HG03060 (cell line): ENCODE measurements around the gene BEGAIN.

Source experiments
- ATAC-seq: cut with Tn5 transposase; IDR thresholded peaks from one replicate; pipeline ENCODE4 v1.9.1; 2021; ENCODE audit warnings: low read depth, moderate number of reproducible peaks; ENCODE audit not compliant: unreplicated experiment

The BEGAIN gene

DNA sequence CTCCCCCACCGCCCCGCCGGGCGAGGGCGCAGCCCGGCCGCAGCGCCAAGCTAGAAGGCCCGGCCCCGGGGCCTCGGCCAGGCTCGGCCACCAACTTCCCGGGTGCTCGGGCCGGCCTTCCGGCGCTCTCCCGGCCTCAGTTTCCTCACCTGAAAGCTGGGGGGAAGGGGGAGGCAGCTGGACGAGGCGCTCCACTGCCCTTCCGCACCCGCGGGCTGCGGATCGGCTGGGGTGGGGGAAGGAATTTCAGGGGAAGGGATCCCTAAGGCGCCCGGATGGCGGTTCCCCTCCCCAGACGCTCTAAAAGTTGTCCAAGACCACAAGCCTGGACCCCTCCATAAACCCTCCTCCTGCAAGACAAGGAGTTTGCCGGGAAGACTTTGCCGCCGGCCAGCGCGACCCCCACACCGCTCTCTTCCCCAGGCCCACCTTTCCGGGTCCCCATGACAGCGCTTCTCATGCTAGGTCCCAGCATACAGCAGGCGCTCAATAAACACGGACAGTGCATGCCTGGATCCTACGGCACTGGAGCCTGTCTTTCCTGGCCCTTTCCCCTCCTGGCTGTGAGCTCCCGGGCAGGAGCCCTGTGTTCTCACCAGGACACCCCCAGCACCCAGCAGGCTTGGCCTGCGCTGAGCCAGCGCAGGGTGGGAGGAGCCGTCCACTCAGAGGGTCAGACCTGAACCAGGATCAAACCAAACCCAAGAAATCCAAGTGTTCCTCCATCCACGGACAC is 18.1 kb downstream of the BEGAIN start:
- no peak for ATAC-seq

- no peak for ATAC-seq
Measured at GRCh38 chr14:100568164-100568997, 18.8 kb downstream of the BEGAIN start.

- no peak for ATAC-seq
Measured at GRCh38 chr14:100567877-100568163, 19.4 kb downstream of the BEGAIN start.

DNA sequence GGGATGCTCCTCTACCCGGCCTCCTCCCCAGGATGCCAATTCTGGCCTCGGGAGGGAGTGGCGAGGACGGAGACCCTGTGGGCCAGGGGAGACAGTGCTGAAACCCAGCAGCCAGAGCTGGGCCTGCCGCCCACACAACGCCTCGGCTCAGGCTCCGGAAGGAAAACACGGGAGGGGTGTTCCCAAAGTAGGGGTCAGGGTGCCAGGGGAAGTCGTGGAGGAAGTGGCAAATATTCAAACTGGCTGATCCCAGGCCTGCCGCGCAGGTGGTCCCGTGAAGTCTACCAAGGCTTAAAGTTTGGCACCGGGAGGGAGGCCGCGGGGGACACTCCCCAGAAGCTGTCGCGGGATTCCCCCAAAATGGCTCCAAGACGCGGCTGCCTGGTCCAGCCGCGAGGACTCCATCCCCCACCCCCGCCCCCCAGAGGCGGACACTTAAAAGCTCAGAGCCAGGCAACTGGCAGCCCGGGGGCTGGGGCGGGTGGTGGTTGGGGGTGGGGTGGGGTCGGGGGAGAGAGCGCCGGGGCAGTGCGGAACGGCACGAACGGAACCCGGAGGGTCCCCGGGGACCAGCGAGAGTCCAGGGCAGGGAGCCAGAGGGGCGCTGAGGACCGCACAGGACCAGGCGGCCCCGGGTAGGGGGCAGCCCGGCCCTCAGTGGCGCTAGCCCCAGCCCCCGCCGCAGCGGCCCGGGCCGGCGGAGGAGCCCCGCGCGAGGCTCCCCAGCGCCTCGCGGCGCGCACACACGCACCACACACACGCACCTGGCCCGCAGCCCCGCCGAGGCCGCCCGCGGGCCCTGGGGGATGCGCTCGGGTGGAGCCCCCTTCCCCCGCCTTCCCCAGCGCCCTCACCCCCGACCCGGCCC is 20.0 kb downstream of the BEGAIN start:
- ATAC-seq, result no peak

DNA sequence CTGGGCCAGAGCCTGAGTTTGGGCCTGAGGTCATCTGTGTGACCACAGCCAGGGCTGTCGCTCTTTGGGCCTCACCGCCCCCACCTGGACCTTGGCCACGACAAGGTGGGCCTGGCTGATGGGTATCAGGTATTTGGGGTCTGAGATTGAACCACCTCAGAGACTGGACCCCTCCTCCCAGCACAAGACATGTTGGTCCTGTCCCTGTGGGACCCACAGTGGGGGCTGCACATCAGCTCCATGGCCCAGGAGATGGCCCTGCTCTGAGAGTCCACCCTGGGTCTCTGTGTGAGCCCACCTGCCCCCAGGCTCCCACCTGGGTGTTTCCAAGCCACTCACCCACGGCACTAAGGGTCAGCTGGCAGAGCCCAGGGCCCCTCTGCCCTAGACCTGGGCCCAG is 20.6 kb downstream of the BEGAIN start:
- ATAC-seq, result no peak

GRCh38 chr14:100566119-100566518 is 21.1 kb downstream of the BEGAIN start:
- no peak for ATAC-seq

GRCh38 chr14:100565650-100566049 is 21.6 kb downstream of the BEGAIN start:
- no peak for ATAC-seq

GRCh38 chr14:100564512-100564911 is 22.7 kb downstream of the BEGAIN start:
- no peak for ATAC-seq

- no peak for ATAC-seq
Measured at GRCh38 chr14:100562751-100563150, 24.5 kb downstream of the BEGAIN start.

- ATAC-seq, result no peak
Measured at GRCh38 chr14:100561005-100561404, 26.2 kb downstream of the BEGAIN start.

DNA sequence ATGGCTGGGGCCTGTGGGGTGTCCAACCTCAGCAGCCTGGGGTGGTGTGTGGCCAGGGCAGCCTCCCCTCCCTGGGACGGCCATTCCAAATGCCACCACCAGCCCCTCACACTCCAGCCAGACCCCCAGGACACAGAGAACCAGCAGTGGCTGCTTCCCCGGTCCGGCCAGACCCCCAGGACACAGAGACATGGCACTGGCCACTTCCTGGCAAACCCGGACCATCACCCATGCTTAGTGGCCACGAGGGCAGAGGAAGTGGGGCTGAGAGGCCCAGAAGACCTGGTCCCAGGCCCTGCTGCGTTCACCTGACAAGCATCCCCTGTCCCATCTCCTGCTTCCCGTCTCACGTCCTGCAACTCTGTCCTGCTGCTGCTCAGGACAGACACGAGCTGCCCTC is 26.7 kb downstream of the BEGAIN start:
- no peak for ATAC-seq

DNA sequence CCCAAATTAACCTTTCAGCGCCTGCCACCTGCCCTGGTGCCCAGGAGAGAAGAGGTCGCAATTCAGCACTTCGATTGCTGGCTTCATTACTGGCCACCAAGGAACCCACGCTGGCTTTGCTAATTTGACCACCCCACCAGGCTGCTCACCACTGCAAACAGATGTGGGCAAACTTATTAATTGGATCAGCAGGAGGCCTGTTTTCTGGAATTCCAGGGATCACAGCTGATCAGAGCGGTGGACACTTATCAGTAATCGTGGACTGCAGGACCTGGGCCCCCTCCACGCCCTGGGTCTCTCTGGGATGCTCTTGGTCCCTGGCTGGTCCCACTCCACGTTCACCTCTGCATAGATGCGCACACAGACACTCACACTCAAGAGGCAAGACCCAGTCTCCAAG is 27.8 kb downstream of the BEGAIN start:
- no peak for ATAC-seq

GRCh38 chr14:100558966-100559365 is 28.3 kb downstream of the BEGAIN start:
- no peak for ATAC-seq

- no peak for ATAC-seq
Measured at GRCh38 chr14:100558226-100558625, 29.0 kb downstream of the BEGAIN start.

DNA sequence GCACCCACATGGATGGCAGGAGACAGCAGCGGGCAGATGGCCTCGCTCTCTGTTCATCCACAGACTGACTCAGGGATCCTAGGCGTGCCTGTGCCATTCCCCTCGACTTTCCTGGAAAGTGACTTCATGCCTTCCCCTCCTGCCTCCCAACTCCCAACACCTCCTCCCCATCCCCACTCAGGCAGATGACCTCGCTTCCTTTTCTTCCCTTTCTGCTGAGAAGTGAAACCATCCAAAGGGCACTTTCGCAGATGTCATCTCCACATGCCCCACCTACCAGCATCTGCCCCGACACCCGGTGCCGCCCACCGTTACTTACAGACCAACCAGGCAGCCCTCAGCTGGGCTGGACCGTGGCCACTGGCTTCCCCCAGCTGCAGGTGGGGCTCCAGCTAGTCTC is 29.6 kb downstream of the BEGAIN start:
- ATAC-seq, result no peak

DNA sequence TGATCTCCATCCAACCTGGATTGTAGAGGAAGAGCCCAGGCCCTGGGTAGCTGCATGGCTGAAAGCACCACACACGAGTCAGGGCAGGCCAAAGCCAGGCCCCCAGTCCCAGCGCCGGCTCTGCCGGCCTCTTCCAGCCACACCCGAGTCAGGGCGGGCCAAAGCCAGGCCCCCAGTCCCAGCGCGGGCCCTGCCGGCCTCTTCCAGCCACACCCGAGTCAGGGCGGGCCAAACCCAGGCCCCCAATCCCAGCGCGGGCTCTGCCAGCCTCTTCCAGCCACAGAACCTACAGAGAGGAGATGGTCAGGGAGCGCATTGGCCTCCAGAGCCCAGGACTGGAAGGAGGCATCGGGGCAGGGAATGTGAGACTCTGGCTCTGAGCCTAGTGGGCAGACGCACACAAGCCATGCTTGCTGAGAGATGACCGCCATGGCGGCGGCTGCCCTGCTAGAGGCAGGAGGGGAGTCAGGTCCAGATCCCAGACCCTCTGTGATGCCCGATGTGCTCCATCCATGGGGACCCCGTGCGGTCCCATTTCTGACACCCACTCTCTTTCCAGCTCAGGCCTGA is 30.2 kb downstream of the BEGAIN start:
- ATAC-seq, result no peak

- ATAC-seq, result no peak
Measured at GRCh38 chr14:100556140-100556475, 31.1 kb downstream of the BEGAIN start.

DNA sequence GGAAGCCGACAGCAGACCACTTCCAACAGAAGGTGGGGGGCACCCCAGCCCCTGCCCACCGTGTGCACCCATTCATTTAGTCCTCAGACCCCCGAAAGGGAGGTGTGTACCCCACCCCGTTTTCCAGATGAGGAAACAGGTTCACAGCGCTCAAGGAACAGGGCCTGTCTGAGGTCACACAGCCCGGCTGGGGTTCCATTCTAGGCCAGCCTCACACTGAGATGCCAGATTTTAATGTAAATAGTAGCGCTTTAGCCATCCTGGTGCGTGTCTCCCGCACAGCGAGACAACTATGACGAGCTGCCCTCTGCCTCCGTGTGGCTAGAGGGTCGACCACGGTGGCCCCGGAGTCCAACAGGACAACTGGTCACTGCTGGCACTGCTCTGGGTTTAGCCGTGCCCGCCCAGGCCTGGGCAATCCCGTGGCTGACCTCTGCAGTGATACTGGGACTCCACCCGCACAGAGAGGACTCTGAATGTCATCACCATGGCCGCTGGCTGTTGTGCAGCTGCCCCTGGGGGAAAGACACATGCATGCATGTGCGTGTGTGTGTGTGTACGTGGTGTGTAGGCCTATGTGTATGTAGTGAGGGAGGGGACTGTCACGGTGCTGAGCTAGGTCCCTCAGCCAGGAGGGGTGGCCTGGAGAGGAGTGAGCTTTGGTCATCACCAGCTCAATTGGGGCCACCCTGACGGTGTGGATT is 31.6 kb downstream of the BEGAIN start:
- ATAC-seq, result no peak

DNA sequence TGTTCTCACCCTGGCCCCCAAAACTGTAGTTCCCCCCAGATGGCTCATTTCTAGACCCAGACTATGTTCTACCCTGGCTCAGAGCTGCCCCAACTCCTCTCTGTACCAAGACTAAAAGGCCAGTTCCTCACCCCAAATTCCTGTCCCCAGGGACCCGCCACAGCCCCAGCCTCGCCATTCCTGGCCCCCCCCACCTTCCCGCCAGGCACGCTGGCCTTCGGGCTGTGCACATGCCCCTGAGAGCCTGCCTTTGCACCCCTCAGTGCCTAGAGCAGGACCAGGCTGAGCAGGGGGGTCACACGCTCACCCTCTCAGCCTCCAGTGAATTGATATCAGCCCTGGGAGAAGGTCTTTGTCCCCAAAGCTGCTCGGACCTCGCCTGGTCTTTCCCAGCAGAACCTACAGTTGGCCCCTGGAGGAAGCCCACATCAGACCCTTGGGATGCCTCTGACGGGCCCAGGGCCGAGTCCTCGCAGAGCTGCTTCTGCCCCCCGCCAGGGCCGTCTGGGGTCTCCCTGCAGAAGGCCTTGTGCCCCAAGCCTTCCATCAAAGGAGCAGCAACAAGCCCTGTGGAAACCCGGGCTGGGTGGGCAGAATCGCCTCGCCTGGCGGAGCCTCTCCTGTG is 32.4 kb downstream of the BEGAIN start:
- ATAC-seq, result no peak

DNA sequence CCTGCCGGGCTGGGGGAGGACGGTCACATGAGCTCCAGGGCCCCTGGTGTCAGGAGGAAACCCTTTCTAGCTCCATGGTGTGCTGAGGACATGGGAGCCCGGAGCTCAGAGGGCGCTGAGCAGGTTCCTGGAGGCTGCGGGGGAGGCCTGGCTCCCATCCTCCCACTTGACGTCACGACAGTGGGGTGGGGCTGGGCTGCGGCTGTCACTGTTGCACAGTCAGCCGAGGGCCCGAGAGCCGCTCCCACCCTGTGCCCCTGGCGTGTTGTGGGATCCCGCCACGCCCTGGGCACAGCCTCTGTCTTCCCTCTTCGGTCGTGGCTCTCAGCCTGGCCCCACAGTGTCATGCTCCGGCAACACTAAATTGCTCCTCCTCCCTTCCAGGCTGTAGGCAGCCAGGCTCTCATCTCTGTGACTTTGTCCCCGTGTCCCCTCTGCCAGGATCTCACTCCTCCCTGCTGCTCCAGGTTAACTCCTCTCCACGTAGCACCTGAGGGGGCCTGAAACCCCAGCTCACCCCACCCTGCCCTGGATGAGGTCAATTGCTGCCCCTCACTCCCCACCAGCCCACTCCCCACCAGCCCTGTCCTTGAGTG is 33.0 kb downstream of the BEGAIN start:
- ATAC-seq, result no peak
